ENCODE data around the gene FAM110D. TPM values are rescaled to one million over a fixed set of nuclear protein-coding genes. Genes with fewer than 3 reads are reported as not detected.

Gene FAM110D
- total and polyA plus RNA-seq, 12 donors: 2.1 to 6.1 (median 3.5) TPM

DNA sequence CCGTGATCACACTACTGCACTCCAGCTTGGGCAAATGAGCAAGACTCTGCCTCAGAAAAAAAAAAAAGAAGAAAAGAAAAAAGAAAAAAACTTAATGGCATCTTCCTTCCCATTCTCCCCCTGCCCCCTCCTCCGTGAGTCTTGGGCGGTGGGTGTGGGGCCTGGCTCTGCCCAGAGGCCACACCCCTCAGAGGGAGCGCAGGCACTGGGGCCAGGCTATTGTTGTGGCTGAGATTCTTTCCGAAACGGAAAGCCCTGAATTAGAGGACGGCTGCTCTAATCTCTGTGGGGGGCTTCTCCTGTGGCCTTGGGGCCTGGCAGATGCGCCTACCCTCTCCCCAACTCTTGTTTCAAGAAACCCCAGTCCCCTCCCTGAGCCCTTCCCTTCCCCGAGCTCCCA lies 4.1 kb upstream of the FAM110D start:
- Histone ChIP-seq H3K4me3 (peak overlapping the region in 2 of 10 donors; percentile 5 to 8), H3K36me3 (no peaks in the 10 kb centered on the region), H3K27me3 (peaks cover 0 to 43% (median 0%) of the 10 kb centered on the region in 7 donors), H3K9me3 (no peaks in the 10 kb centered on the region), H3K4me1 (peaks cover 18 to 59% (median 43%) of the 10 kb centered on the region in 9 donors), H3K27ac (peak overlapping the region; percentile 53 to 97 (median 76))
- TF ChIP-seq, protein P1, sequence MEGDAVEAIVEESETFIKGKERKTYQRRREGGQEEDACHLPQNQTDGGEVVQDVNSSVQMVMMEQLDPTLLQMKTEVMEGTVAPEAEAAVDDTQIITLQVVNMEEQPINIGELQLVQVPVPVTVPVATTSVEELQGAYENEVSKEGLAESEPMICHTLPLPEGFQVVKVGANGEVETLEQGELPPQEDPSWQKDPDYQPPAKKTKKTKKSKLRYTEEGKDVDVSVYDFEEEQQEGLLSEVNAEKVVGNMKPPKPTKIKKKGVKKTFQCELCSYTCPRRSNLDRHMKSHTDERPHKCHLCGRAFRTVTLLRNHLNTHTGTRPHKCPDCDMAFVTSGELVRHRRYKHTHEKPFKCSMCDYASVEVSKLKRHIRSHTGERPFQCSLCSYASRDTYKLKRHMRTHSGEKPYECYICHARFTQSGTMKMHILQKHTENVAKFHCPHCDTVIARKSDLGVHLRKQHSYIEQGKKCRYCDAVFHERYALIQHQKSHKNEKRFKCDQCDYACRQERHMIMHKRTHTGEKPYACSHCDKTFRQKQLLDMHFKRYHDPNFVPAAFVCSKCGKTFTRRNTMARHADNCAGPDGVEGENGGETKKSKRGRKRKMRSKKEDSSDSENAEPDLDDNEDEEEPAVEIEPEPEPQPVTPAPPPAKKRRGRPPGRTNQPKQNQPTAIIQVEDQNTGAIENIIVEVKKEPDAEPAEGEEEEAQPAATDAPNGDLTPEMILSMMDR (IDR thresholded peaks at IDR 0.05): no peak
- ATAC-seq: peak in 6 of 8 donors; percentile 38 to 65 (median 58)
- intact Hi-C loops (cut with DNase I): loop anchor here in 1 of 10 donors (10.0 kb wide), 1 partner anchor 260 kb away; no protein-coding TSS in a partner anchor
- 42 to 46% methylated on average over 9 of the region's 9 CpGs for WGBS, 2 donors
- DNase-seq: peak in 1 of 2 donors; percentile 55

DNA sequence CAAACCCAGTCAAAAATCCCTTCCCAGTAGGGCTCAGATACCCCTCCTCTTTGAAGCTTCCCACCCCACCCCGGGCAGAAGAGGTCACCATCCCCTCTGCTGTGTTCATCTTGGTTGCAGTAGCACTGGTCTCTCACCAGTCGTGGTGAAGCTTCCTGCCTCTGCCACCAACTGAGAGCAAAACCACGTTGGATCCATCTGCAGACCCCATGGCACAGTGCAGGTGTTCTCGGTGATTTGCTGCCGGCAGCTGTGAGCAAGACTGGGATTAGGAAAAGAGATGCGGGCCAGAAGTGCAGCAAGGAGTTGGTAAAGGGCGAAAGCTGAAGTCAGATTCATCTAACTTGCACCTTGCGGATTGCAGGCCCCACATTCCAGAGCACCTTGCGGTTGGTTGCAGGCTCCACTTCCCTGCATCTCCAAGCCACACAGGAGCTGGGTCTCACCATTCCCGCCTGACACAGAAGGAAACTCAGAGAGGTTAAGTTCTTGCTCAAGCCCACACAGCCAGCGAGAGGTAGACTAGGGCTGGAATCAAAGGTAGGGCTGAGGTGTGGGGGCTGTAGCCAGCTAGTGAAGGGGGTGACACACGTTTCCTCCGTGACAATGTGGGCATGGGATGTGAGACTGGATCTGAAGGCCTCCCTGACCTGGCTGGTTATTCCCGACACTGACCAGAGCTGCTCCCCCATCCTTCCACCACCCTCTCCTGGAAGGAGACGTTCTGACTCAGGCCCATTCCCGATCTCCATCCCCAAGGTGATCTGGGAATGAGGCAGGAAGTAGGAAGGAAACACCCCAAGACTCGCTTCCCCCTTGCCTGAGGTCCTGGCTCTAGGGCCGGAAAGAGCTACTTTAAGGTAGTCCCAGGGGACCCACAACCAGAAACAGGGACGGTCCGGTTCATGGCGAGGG lies 3.3 kb upstream of the FAM110D start:
- intact Hi-C loops (cut with DNase I): loop anchor here in 1 of 10 donors (10.0 kb wide), 1 partner anchor 261 kb away; no protein-coding TSS in a partner anchor
- peak in 1 of 2 donors; percentile 34 for DNase-seq
- 52 to 57% methylated on average over 21 of the region's 21 CpGs for WGBS, 2 donors
- TF ChIP-seq, protein P1 (IDR thresholded peaks at IDR 0.05): no peak
- H3K4me1 ChIP-seq: peaks cover 21 to 67% (median 51%) of the 10 kb centered on the region in 9 donors
- peak overlapping the region in 9 of 10 donors; percentile 26 to 53 (median 39) for H3K4me3 ChIP-seq
- H3K27ac ChIP-seq: peak overlapping the region; percentile 68 to 97 (median 78)
- peak in 7 of 8 donors; percentile 12 to 56 (median 26) for ATAC-seq
- no peaks in the 10 kb centered on the region for H3K9me3 ChIP-seq
- H3K27me3 ChIP-seq: peaks cover 0 to 50% (median 0%) of the 10 kb centered on the region in 7 donors
- H3K36me3 ChIP-seq: no peaks in the 10 kb centered on the region

DNA sequence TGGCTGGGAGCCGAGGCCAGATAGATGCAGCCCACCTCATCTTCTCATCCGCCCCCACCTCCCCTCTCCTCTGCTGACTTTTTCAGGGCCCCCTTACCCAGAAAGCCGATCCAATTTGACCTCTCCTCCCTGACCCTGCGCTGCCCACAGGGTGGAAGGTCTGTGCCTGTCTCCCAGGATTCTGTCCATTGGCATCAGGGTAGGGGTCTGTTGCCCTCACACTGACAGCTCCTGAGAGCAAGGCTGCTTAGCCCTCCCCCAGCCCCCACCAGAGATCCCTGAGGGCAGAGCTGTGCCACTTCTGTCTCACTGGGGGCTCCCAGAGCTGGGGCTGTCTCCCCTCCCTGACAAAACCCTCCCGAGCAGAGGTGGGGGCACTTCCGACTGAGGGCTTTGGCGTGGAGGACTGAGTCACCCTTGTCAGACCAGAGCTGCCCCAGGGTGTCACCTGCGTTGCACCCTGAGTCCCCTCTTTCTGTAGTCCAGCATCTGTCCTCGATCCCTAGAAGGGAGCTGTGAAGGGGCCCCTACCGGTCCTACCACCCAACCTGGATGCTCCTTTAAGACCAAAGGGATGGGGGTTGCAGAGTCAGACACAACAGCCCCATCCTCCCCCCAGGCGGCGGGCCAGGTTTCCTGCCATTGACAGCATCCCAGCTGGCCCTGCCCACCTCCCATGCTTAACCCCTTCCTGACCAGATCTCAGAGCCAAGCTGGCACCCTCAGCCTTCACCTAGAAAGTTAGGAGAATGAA lies 2.4 kb upstream of the FAM110D start:
- Histone ChIP-seq H3K4me1 (peaks cover 28 to 76% (median 60%) of the 10 kb centered on the region in 9 donors), H3K4me3 (peak overlapping the region in 9 of 10 donors; percentile 26 to 53 (median 39)), H3K9me3 (no peaks in the 10 kb centered on the region), H3K27ac (peak overlapping the region; percentile 68 to 97 (median 78)), H3K36me3 (no peaks in the 10 kb centered on the region), H3K27me3 (peaks cover 0 to 58% (median 0%) of the 10 kb centered on the region in 7 donors)
- TF ChIP-seq, protein P1 (IDR thresholded peaks at IDR 0.05): no peak
- DNase-seq (peak; percentile 78 to 85), ATAC-seq (peak in 7 of 8 donors; percentile 9 to 67 (median 49))
- intact Hi-C loops (cut with DNase I): loop anchor here in 1 of 10 donors (10.0 kb wide), 1 partner anchor 262 kb away; no protein-coding TSS in a partner anchor
- WGBS, 2 donors: 17 to 29% methylated on average over 12 of the region's 12 CpGs

All from heart right ventricle (tissue), 16 donors.